ENCODE results near the gene ZNF592.

DNA sequence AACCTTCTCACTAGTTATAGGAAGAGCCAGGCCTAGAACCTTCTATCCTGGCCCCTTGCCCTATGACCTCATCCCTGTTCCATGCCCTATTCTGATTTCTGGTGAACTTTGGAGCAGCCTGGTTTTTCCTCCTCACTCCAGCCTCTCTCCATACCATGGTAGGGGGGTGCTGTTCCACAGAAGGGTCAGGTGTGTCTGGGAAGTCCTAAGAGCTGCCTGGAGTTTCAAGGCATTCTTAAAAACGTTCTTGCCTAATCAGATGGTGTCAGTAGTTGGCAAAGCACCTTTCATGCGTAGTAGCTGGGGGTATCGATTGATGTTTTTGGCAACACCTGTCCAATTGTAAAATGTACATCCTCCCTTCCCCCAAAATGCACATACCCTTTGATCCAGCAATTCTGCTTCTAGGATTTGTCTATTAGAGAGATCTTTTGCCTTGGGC lies 52.0 kb downstream of the ZNF592 start:
- TF ChIP-seq, protein P1, sequence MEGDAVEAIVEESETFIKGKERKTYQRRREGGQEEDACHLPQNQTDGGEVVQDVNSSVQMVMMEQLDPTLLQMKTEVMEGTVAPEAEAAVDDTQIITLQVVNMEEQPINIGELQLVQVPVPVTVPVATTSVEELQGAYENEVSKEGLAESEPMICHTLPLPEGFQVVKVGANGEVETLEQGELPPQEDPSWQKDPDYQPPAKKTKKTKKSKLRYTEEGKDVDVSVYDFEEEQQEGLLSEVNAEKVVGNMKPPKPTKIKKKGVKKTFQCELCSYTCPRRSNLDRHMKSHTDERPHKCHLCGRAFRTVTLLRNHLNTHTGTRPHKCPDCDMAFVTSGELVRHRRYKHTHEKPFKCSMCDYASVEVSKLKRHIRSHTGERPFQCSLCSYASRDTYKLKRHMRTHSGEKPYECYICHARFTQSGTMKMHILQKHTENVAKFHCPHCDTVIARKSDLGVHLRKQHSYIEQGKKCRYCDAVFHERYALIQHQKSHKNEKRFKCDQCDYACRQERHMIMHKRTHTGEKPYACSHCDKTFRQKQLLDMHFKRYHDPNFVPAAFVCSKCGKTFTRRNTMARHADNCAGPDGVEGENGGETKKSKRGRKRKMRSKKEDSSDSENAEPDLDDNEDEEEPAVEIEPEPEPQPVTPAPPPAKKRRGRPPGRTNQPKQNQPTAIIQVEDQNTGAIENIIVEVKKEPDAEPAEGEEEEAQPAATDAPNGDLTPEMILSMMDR (IDR thresholded peaks at IDR 0.05) = no peak
- TF ChIP-seq POLR2A (IDR thresholded peaks at IDR 0.05) = no peak
